Islet precursor cell (in vitro differentiated cells): ENCODE results near the gene OR5B2.
"Not testable (repeated sequence)": the region's sequence is repeated elsewhere in the genome, so short reads cannot be mapped to it uniquely, and the experiment has no call there.

Source experiments
- DNase-seq: peaks from one replicate; pipeline ENCODE4 v3.0.0-alpha.2; 2018

OR5B2 gene

GRCh38 chr11:58428021-58428420 lies at the start of gene OR5B2:
Gene OR5B2 (minus strand): TSS chr11:58428121. CDS start chr11:58423261, 4,860 bp downstream.
- no peak for DNase-seq

GRCh38 chr11:58471892-58472291 lies 44.0 kb upstream of the OR5B2 start:
- no peak for DNase-seq

GRCh38 chr11:58466293-58466692 lies 38.4 kb upstream of the OR5B2 start:
- DNase-seq = no peak

- DNase-seq = no peak
Measured at GRCh38 chr11:58465690-58466089, 37.8 kb upstream of the OR5B2 start.

- DNase-seq = no peak
Measured at GRCh38 chr11:58451585-58451984, 23.7 kb upstream of the OR5B2 start.

- DNase-seq = no peak
Measured at GRCh38 chr11:58446294-58446693, 18.4 kb upstream of the OR5B2 start.

- DNase-seq = no peak
Measured at GRCh38 chr11:58444300-58444699, 16.4 kb upstream of the OR5B2 start.

GRCh38 chr11:58442136-58442535 lies 14.2 kb upstream of the OR5B2 start, which contains the start of gene OR5B12:
Gene OR5B12 (minus strand): TSS chr11:58442236. CDS start chr11:58440151, 2,085 bp downstream.
- no peak for DNase-seq

- DNase-seq = no peak
Measured at GRCh38 chr11:58438486-58438885, 10.6 kb upstream of the OR5B2 start.

GRCh38 chr11:58434217-58434616 lies 6.3 kb upstream of the OR5B2 start:
- DNase-seq = no peak

- DNase-seq = no peak
Measured at GRCh38 chr11:58433638-58434203, 5.8 kb upstream of the OR5B2 start.

GRCh38 chr11:58429273-58429672 lies 1.4 kb upstream of the OR5B2 start:
- DNase-seq = no peak

- DNase-seq = no peak
Measured at GRCh38 chr11:58406774-58407173, 21.1 kb downstream of the OR5B2 start, which contains the start of gene OR5B3. Gene OR5B3 (minus strand): TSS chr11:58406874. CDS start chr11:58403409, 3,465 bp downstream.

GRCh38 chr11:58399622-58400021 lies 28.3 kb downstream of the OR5B2 start:
- DNase-seq = not testable (repeated sequence)

- DNase-seq = no peak
Measured at GRCh38 chr11:58395581-58395980, 32.3 kb downstream of the OR5B2 start.

GRCh38 chr11:58394195-58394594 lies 33.7 kb downstream of the OR5B2 start:
- no peak for DNase-seq

GRCh38 chr11:58392746-58393145 lies 35.2 kb downstream of the OR5B2 start:
- no peak for DNase-seq

- no peak for DNase-seq
Measured at GRCh38 chr11:58391879-58392278, 36.0 kb downstream of the OR5B2 start.

- no peak for DNase-seq
Measured at GRCh38 chr11:58390551-58391063, 37.3 kb downstream of the OR5B2 start.
